MCF 10A (cell line): ENCODE results near the gene ZNF611. TPM values are rescaled to one million over a fixed set of nuclear protein-coding genes. Genes with fewer than 3 reads are reported as not detected.
A peak's percentile ranks its signal among the peaks of the same experiment; 100 is the strongest.
"Not testable (repeated sequence)": the region's sequence is repeated elsewhere in the genome, so short reads cannot be mapped to it uniquely, and the experiment has no call there.

Experiments used
- BruUV-seq: library from RNA; stranded (reverse); fragments of 400-500 nt; replicated peaks from 2 replicates; lab custom pipeline; 2021; lab: Mats Ljungman, UMichigan
- CTCF ChIA-PET: fragments of 300-600 bp; sonication (Branson Sonifier 250); formaldehyde crosslinking; extraction: SDS; loops from one replicate; lab custom pipeline; 2021; ENCODE audit warnings: antibody characterized with exemption, inconsistent platforms; lab: Yijun Ruan, JAX
- POLR2A ChIA-PET: fragments of 300-600, 350-650 bp; sonication (Branson Sonifier 250); formaldehyde crosslinking; extraction: SDS; loops from one replicate; lab custom pipeline; 2020; ENCODE audit warnings: antibody characterized with exemption, inconsistent platforms; lab: Yijun Ruan, JAX
- DNase-seq: peaks from one replicate; pipeline ENCODE4 v3.0.0-alpha.2; 2018; ENCODE audit not compliant: unreplicated experiment
- H3K27ac Mint-ChIP-seq: one replicate; pipeline ENCODE4 v1.8.0; 2022; ENCODE audit warnings: mild to moderate bottlenecking, low read depth, mixed read lengths; ENCODE audit not compliant: unreplicated experiment
- H3K27me3 Mint-ChIP-seq: one replicate; pipeline ENCODE4 v1.8.0; 2022; ENCODE audit warnings: mixed read lengths; ENCODE audit not compliant: insufficient read depth, unreplicated experiment
- H3K36me3 Mint-ChIP-seq: one replicate; pipeline ENCODE4 v1.8.0; 2022; ENCODE audit warnings: mild to moderate bottlenecking, moderate library complexity, mixed read lengths; ENCODE audit not compliant: insufficient read depth, unreplicated experiment
- H3K4me1 Mint-ChIP-seq: one replicate; pipeline ENCODE4 v1.8.0; 2022; ENCODE audit warnings: mixed read lengths; ENCODE audit not compliant: insufficient read depth, unreplicated experiment
- H3K4me3 Mint-ChIP-seq: one replicate; pipeline ENCODE4 v1.8.0; 2022; ENCODE audit warnings: mild to moderate bottlenecking, moderate library complexity, mixed read lengths; ENCODE audit not compliant: unreplicated experiment
- H3K9me3 Mint-ChIP-seq: one replicate; pipeline ENCODE4 v1.8.0; 2022; ENCODE audit warnings: mixed read lengths; ENCODE audit not compliant: unreplicated experiment
- CTCF ChIP-seq: fragments of 200-600 bp; IDR thresholded peaks from one replicate; pipeline ENCODE4 v1.8.0; 2022; ENCODE audit warnings: antibody characterized with exemption, mild to moderate bottlenecking; ENCODE audit not compliant: unreplicated experiment
- intact Hi-C: fragments of 100-400 bp; cut with micrococcal nuclease; formaldehyde crosslinking; loops from 2 replicates; pipeline ENCODE4 v1.14.1; 2022
- total RNA-seq: library from RNA; stranded (reverse); gene quantifications from 2 replicates; pipeline ENCODE4 v1.2.3, GENCODE V29; 2022

ZNF611 gene
- total RNA-seq, 1 experiment from 2014 or later = 12.6 TPM

- Mint-ChIP-seq H3K27ac (peak overlapping the region; percentile 90), H3K27me3 (no peaks in the 10 kb centered on the region), H3K4me3 (peak overlapping the region; percentile 97), H3K4me1 (peaks cover 25% of the 10 kb centered on the region), H3K36me3 (peaks cover 10% of the 10 kb centered on the region), H3K9me3 (no peaks in the 10 kb centered on the region)
- intact Hi-C loops = loop anchor here (5.0 kb wide), 1 partner anchor 41 kb away; no protein-coding TSS in a partner anchor
- no peak for DNase-seq
- ChIA-PET POLR2A (interaction anchor here (0.6 to 1.0 kb wide), 4 partner anchors 65 to 858 kb away, joined by 3 to 4 read pairs (median 3); no protein-coding TSS in a partner anchor), CTCF (no interaction called here)
- no peak for TF ChIP-seq CTCF
- no TSS peak for BruUV-seq
Measured at GRCh38 chr19:52691215-52691610, 43.6 kb downstream of the ZNF611 start.

- no peak for TF ChIP-seq CTCF
- TSS peak; percentile 53 for BruUV-seq
- Mint-ChIP-seq H3K9me3 (no peaks in the 10 kb centered on the region), H3K27me3 (no peaks in the 10 kb centered on the region), H3K36me3 (peaks cover 10% of the 10 kb centered on the region), H3K4me3 (peak overlapping the region; percentile 97), H3K27ac (peak overlapping the region; percentile 90), H3K4me1 (peaks cover 25% of the 10 kb centered on the region)
- intact Hi-C loops = loop anchor here (1.0 to 5.0 kb wide), 2 partner anchors 42 to 52 kb away; partner anchors contain the start of gene ZNF83
- peak; percentile 97 for DNase-seq
- ChIA-PET POLR2A (interaction anchor here (0.5 to 1.0 kb wide), 5 partner anchors 43 to 502 kb away, joined by 3 to 4 read pairs (median 3); no protein-coding TSS in a partner anchor), CTCF (interaction anchor here (0.6 kb wide), 1 partner anchor 34 kb away, joined by 7 read pairs; no protein-coding TSS in a partner anchor)
Measured at GRCh38 chr19:52690369-52691214, 44.3 kb downstream of the ZNF611 start.

- DNase-seq = no peak
- CTCF ChIA-PET = interaction anchor here (0.6 kb wide), 1 partner anchor 43 kb away, joined by 3 read pairs; no protein-coding TSS in a partner anchor
- POLR2A ChIA-PET = interaction anchor here (0.8 to 2.0 kb wide), 5 partner anchors 21 to 162 kb away, joined by 3 to 9 read pairs (median 3); no protein-coding TSS in a partner anchor
- H3K4me3 Mint-ChIP-seq = peak overlapping the region; percentile 97
- TF ChIP-seq CTCF = no peak
- BruUV-seq = TSS peak; percentile 84
- intact Hi-C loops = loop anchor here (1.0 to 5.0 kb wide), 2 partner anchors 42 to 52 kb away; partner anchors contain the start of gene ZNF83
- H3K9me3 Mint-ChIP-seq = no peaks in the 10 kb centered on the region
- peaks cover 14% of the 10 kb centered on the region for H3K36me3 Mint-ChIP-seq
- H3K27ac Mint-ChIP-seq = peak overlapping the region; percentile 90
- no peaks in the 10 kb centered on the region for H3K27me3 Mint-ChIP-seq
- H3K4me1 Mint-ChIP-seq = peaks cover 25% of the 10 kb centered on the region
Measured at GRCh38 chr19:52689843-52690368, 44.9 kb downstream of the ZNF611 start.

- DNase-seq, intact Hi-C loops, H3K9me3 Mint-ChIP-seq, H3K27me3 Mint-ChIP-seq, BruUV-seq: not testable (repeated sequence)
- Mint-ChIP-seq H3K4me1 (peaks cover 25% of the 10 kb centered on the region), H3K36me3 (peaks cover 16% of the 10 kb centered on the region), H3K4me3 (peak overlapping the region; percentile 97), H3K27ac (peak overlapping the region; percentile 90)
- POLR2A ChIA-PET = interaction anchor here (0.6 to 2.0 kb wide), 10 partner anchors 17 to 161 kb away, joined by 3 to 9 read pairs (median 3); no protein-coding TSS in a partner anchor
- CTCF ChIA-PET = interaction anchor here (0.6 to 1.6 kb wide), 3 partner anchors 20 to 715 kb away, joined by 3 to 7 read pairs (median 7); no protein-coding TSS in a partner anchor
Measured at GRCh38 chr19:52688925-52689796, 45.7 kb downstream of the ZNF611 start.
